Hippocampal formation (tissue), 2 donors: Measurements from ENCODE around the gene SCAPER.
"Not testable (repeated sequence)": the region's sequence is repeated elsewhere in the genome, so short reads cannot be mapped to it uniquely, and the experiment has no call there.

Experiments
- DNase-seq, 2 donors: peaks; one replicate each; lab custom pipeline; 2025; lab: John Stamatoyannopoulos, UW

SCAPER gene

DNA sequence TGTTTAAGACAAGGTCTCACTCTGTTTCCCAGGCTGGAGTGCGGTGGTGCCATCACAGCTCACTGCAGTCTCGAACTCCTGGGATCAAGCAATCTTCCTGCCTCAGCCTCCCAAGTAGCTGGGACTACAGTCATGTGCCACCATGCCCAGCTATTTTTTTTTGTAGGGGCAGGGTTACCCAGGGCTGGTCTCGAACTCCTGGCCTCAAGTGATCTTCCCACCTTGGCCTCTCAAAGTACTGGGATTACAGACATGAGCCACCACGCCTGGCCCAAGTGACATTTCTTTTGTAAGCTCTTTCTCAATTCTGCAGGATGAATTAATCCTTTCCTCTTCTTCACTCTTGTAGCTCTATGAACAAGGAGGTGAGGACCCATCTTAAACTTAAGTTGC is 592.0 kb downstream of the SCAPER start:
- DNase-seq, result not testable (repeated sequence)

DNA sequence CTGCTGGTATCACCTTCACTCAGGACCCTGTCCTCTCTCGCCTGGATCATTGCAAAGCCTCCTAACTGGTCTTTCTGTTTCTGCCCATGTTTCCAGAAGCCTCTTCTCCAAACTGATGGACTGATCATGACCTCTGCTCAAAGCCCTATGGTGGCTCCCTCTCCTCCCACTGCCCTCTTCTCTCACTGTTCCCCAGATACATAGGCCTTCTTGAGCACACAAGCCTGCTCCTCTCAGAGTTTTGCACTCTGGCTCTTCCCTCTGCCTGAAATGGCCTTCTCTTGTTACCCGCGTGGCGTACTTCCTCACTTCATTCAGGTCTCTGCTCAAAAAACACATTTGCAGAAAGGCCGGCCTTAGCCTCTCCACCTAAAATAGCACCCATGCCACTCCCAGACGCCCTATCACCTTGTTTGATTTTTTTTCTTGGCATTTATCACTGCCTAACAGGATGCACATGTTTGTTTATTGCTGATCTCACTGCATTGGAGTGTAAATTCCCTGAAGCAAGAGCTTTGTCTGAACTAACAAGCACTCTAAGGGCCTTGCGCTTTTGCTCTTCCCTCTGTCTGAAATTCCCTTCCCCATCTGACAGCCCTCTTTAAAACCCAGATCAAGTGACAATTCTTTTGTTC is 592.5 kb downstream of the SCAPER start:
- no peak for DNase-seq

DNA sequence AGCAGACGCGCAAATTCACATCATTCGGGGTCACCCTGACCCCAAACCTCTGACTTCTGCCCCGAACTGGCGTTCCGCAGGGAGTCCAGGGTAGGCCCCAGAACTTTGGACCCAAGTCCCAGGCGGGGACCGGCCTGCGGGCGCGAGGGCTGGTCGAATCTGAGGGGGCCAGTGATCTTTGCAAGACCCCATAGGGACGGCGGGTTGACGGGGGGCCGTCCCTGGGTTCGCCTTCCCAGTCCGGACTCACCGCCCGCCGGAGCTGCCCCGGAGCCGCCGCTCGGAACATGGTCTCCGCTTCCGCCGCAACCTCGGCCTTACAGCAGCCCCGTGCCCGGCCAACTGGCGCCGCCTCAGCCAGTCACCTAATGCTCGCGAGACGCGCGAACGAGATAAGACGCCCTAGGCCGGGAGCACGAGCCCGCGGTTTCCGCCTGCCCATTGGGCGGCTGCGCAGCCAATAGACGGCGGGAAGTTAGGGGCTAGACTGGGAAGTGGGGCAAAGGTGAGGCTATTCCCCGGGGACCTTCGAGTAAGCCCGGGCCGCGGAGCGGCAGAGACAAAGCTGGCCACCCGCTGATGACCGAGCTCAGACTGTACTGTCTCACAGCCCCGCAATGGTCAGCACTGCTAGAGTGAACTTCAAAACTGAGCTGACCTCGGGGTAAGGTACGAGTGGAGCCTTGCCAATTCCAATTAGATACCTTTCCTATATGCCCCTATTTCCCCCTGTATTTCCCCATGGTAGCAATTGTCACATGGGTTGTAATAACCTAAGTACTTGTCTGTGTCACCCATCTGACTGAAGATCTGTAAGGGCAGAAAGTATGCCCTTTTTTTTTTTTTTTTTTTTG is 593.8 kb downstream of the SCAPER start, which contains the start of gene ETFA:
Gene ETFA (minus strand): TSS at position 370 of the 854 bp plus-strand sequence. CDS start 81 bp downstream, at position 289.
- DNase-seq, result peak; percentile 81

DNA sequence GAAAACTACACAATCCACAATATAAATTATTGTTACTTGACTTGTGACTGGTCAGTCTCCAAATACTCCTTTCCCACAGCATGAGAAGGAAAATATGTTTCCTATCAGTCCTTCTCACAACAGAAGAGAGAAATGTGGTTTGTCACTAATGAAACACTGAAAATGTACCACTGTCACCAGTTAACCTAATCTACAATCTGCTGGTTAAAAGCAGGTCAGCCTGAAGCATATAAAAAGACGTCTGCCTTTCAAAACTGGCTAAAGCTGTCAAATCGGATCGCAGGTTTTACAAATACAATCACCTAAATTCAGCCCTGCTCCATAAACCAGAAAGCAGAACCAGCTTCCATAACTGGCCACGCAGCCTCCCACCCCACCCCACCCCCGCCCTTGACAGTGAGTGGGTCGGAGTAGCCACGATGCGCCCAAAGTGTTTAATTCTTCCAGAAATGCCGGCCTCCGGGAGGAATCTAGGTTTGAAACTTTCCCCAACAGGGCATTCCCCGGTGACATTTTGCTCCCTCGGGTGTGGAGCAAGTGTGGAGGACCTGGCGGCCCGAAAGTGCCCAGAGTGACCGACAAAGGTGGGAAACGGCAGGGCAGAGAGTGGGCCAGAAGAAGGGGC is 594.6 kb downstream of the SCAPER start:
- no peak for DNase-seq

DNA sequence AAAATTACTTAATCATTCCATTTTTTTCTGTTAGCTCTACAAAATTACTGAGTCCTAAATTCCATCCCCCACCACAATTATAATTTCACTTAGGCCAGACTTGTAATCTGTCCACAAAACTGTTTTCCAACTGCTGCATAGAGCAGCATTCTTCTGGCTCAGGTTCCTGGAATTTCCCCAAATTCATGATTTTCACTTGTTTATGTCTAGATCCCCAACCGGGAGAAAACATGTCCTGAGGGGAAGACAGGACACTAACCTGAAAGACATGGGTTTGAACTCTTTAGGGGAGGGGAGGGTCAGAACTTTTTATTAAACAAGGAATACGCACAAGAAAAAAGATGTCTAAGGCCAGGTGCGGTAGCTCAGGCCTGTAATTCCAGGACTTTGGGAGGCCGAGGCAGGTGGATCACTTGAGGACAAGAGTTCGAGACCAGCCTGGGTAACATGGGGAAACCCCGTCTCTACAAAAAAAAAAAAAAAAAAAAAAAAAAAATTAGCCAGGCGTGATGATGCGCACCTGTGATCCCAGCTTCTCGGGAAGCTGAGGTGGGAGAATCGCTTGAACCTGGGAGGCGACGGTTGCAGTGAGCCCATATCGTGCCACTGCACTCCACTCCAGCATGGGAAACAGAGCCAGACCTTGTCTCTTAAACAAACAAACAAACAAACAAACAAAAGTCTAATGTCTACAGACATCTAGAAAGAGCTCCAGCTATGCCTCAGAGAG is 595.4 kb downstream of the SCAPER start:
- DNase-seq, result no peak

DNA sequence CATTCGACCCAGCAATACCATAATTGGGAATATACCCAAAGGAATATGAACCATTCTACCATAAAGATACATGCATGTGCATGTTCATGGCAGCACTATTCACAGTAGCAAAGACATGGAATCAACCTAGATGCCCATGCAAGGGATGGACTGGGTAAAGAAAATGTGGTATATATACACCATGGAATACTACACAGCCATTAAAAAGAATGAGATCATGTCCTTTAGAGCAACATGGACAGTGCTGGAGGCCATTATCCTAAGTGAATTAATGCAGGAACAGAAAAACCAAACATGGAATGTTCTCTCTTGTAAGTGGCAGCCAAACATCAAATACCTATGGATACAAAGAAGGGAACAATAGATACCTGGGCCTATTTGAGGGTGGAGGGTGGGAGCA is 601.2 kb downstream of the SCAPER start:
- DNase-seq, result no peak

DNA sequence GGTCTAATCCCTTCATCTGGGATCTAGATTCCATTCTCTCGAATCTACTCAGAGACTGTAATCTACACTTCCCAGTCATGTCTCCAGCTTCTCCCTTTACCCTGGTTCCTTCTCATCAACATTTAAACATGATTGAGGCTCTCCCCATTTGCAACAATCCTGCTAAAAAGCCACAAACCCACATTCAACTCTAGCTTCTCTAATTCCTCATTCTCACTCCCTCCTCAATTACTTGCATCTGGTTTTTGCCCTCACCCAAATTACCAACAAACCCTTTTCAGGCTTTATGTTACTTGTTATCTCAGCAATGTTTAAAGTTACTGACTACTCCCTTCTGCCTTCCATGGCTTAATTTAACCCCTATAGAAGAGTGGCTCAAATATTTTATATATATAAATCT is 605.4 kb downstream of the SCAPER start:
- DNase-seq, result no peak

DNA sequence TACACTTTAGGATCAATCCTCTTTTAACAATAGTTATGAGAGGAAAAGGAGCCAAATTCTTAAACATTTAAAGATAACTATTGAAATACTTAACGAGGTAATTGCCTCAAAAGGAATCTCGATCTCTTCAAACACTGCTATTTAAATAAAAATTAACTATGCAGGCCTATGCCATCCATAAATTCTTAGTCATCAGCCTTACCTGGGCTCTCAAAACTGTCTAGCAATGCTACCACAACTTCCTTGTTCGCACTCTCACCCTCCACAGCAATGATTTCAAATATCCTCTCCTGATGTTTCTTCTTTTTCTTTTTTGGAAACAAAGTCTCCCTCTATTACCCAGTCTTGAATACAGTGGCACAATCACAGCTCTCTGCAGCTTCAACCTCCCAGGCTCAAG is 606.2 kb downstream of the SCAPER start:
- no peak for DNase-seq

DNA sequence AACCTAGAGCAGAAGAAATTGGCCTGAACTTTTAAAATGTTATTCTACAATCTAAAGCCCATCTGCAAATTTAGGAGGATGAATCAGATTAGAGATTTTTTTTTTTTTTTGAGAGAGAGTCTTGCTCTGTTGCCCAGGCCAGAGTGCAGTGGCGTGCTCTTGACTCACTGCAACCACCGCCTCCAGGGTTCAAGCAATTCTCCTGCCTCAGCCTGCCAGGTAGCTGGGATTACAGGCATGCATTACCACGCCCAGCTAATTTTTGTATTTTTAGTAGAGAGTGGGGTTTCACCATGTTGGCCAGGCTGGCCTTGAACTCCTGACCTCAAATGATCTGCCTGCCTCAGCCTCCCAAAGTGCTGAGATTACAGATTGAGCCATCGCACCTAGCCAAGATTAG is 607.2 kb downstream of the SCAPER start:
- not testable (repeated sequence) for DNase-seq
